Mesodermal cell (in vitro differentiated cells): ENCODE results near the gene CD244.
"Not testable (repeated sequence)": the region's sequence is repeated elsewhere in the genome, so short reads cannot be mapped to it uniquely, and the experiment has no call there.

Experiments
- H3K27ac ChIP-seq: 2 replicates; pipeline ENCODE4 v1.7.0; 2013; ENCODE audit warnings: mild to moderate bottlenecking, low read depth, low read length, moderate library complexity; ENCODE audit not compliant: severe bottlenecking
- H3K36me3 ChIP-seq: 2 replicates; pipeline ENCODE4 v1.7.1; 2013; ENCODE audit warnings: mild to moderate bottlenecking, low read length, moderate library complexity; ENCODE audit not compliant: control insufficient read depth, insufficient read depth
- H3K4me1 ChIP-seq: one replicate; pipeline ENCODE4 v1.7.1; 2013; ENCODE audit warnings: mild to moderate bottlenecking, low read length; ENCODE audit not compliant: insufficient read depth, control insufficient read depth, poor library complexity, severe bottlenecking
- H3K4me3 ChIP-seq: 2 replicates; pipeline ENCODE4 v1.7.0; 2013; ENCODE audit warnings: low read length, control low read depth, mild to moderate bottlenecking; ENCODE audit not compliant: insufficient read depth, poor library complexity, severe bottlenecking; ENCODE audit errors: extremely low read depth
- H3K9me3 ChIP-seq: 2 replicates; pipeline ENCODE4 v1.7.1; 2013; ENCODE audit warnings: mild to moderate bottlenecking, low read length, moderate library complexity; ENCODE audit not compliant: control insufficient read depth
- WGBS, 2 experiments: methylation state at CpG; one replicate each; pipeline ENCODE4 v1.1.5; 2013; ENCODE audit warnings: missing lambda C conversion rate in 2 of 2; ENCODE audit not compliant: insufficient coverage in 2 of 2; 5-methylcytosine and 5-hydroxymethylcytosine counted together

Gene CD244

GRCh38 chr1:160879056-160879455 is 16.4 kb upstream of the CD244 start:
- no peak overlapping the region for H3K4me3 ChIP-seq
- 67 to 70% methylated on average over 7 to 8 of the region's 8 CpGs for WGBS, 2 experiments

GRCh38 chr1:160877221-160877620 is 14.5 kb upstream of the CD244 start:
- Histone ChIP-seq H3K36me3 (no peaks in the 10 kb centered on the region), H3K27ac (no peak overlapping the region), H3K4me1 (no peaks in the 10 kb centered on the region), H3K4me3 (no peak overlapping the region), H3K9me3 (no peaks in the 10 kb centered on the region)

More at GRCh38 chr1:160879056-160879455, 16.4 kb upstream of the CD244 start:
- Histone ChIP-seq H3K36me3 (no peaks in the 10 kb centered on the region), H3K4me1 (no peaks in the 10 kb centered on the region), H3K27ac (no peak overlapping the region), H3K9me3 (no peaks in the 10 kb centered on the region)

GRCh38 chr1:160876311-160876710 is 13.6 kb upstream of the CD244 start:
- H3K36me3 ChIP-seq: no peaks in the 10 kb centered on the region
- no peaks in the 10 kb centered on the region for H3K9me3 ChIP-seq
- H3K4me1 ChIP-seq: no peaks in the 10 kb centered on the region
- 89% methylated on average over 3 of the region's 5 CpGs; no CpG with 5 or more reads in 1 of the 2 experiments for WGBS, 2 experiments
- H3K4me3 ChIP-seq: no peak overlapping the region
- H3K27ac ChIP-seq: no peak overlapping the region

- H3K9me3 ChIP-seq, H3K27ac ChIP-seq, H3K36me3 ChIP-seq, H3K4me1 ChIP-seq, H3K4me3 ChIP-seq: not testable (repeated sequence)
- 90 to 92% methylated on average over 2 of the region's 4 CpGs for WGBS, 2 experiments
Measured at GRCh38 chr1:160875591-160875990, 12.9 kb upstream of the CD244 start.

GRCh38 chr1:160874935-160875334 is 12.2 kb upstream of the CD244 start:
- WGBS, 2 experiments: 43 to 92% methylated on average over 1 to 2 of the region's 3 CpGs
- no peak overlapping the region for H3K4me3 ChIP-seq
- H3K27ac ChIP-seq: no peak overlapping the region
- no peaks in the 10 kb centered on the region for H3K9me3 ChIP-seq
- no peaks in the 10 kb centered on the region for H3K36me3 ChIP-seq
- no peaks in the 10 kb centered on the region for H3K4me1 ChIP-seq

- H3K9me3 ChIP-seq: no peaks in the 10 kb centered on the region
- H3K4me1 ChIP-seq: no peaks in the 10 kb centered on the region
- no peak overlapping the region for H3K4me3 ChIP-seq
- no peaks in the 10 kb centered on the region for H3K36me3 ChIP-seq
- WGBS, 2 experiments: 73 to 96% methylated on average over 2 to 3 of the region's 3 CpGs
- H3K27ac ChIP-seq: no peak overlapping the region
Measured at GRCh38 chr1:160868141-160868540, 5.5 kb upstream of the CD244 start.

- H3K27ac ChIP-seq, H3K4me3 ChIP-seq, H3K4me1 ChIP-seq, H3K9me3 ChIP-seq, H3K36me3 ChIP-seq: not testable (repeated sequence)
- 83 to 86% methylated on average over 3 of the region's 4 CpGs for WGBS, 2 experiments
Measured at GRCh38 chr1:160867651-160868050, 5.0 kb upstream of the CD244 start.

- H3K9me3 ChIP-seq: no peaks in the 10 kb centered on the region
- no peak overlapping the region for H3K4me3 ChIP-seq
- H3K36me3 ChIP-seq: no peaks in the 10 kb centered on the region
- 94 to 100% methylated on average over 1 to 3 of the region's 6 CpGs for WGBS, 2 experiments
- H3K27ac ChIP-seq: no peak overlapping the region
- no peaks in the 10 kb centered on the region for H3K4me1 ChIP-seq
Measured at GRCh38 chr1:160866695-160867260, 4.1 kb upstream of the CD244 start.

- no peaks in the 10 kb centered on the region for H3K36me3 ChIP-seq
- H3K27ac ChIP-seq: no peak overlapping the region
- H3K4me3 ChIP-seq: no peak overlapping the region
Measured at GRCh38 chr1:160866001-160866694, 3.5 kb upstream of the CD244 start.

GRCh38 chr1:160865337-160865736 is 2.6 kb upstream of the CD244 start:
- WGBS, 2 experiments: 92 to 100% methylated on average over 2 of the region's 5 CpGs
- Histone ChIP-seq H3K4me1 (no peaks in the 10 kb centered on the region), H3K36me3 (no peaks in the 10 kb centered on the region), H3K4me3 (no peak overlapping the region), H3K27ac (no peak overlapping the region), H3K9me3 (no peaks in the 10 kb centered on the region)

More at GRCh38 chr1:160866001-160866694, 3.5 kb upstream of the CD244 start:
- no peaks in the 10 kb centered on the region for H3K4me1 ChIP-seq
- H3K9me3 ChIP-seq: no peaks in the 10 kb centered on the region

GRCh38 chr1:160864173-160864572 is 1.5 kb upstream of the CD244 start:
- Histone ChIP-seq H3K27ac (no peak overlapping the region), H3K9me3 (no peaks in the 10 kb centered on the region), H3K4me1 (no peaks in the 10 kb centered on the region), H3K36me3 (no peaks in the 10 kb centered on the region), H3K4me3 (no peak overlapping the region)
- no CpG with 5 or more reads among the region's 2 CpGs for WGBS, 2 experiments
